WTC11 (cell line): ENCODE data around the gene ZNF747. TPM values are rescaled to one million over a fixed set of nuclear protein-coding genes. Genes with fewer than 3 reads are reported as not detected.

ENCODE experiments used
- CBFB ChIP-seq: sonication (generic); formaldehyde crosslinking; IDR thresholded peaks from 2 replicates; pipeline ENCODE4 v1.8.1; 2022; ENCODE audit warnings: mild to moderate bottlenecking, low read depth, missing genetic modification reagents
- ELF4 ChIP-seq: sonication (generic); formaldehyde crosslinking; IDR thresholded peaks from 2 replicates; pipeline ENCODE4 v1.8.1; 2022; ENCODE audit warnings: low read depth, mild to moderate bottlenecking, moderate library complexity, missing genetic modification reagents
- ETV6 ChIP-seq: sonication (generic); formaldehyde crosslinking; IDR thresholded peaks from 2 replicates; pipeline ENCODE4 v1.8.1; 2022; ENCODE audit warnings: mild to moderate bottlenecking, missing genetic modification reagents
- FOXJ3 ChIP-seq: sonication (generic); formaldehyde crosslinking; IDR thresholded peaks from 2 replicates; pipeline ENCODE4 v1.9.0; 2021; ENCODE audit warnings: missing genetic modification reagents, mild to moderate bottlenecking, borderline replicate concordance
- GABPB1 ChIP-seq: sonication (generic); formaldehyde crosslinking; IDR thresholded peaks from 2 replicates; pipeline ENCODE4 v1.8.1; 2023; ENCODE audit warnings: mild to moderate bottlenecking, missing genetic modification reagents
- GRHL2 ChIP-seq: fragments of 250-450 bp; sonication (Bioruptor Pico); IDR thresholded peaks from 2 replicates; pipeline ENCODE4 v1.8.0; 2022; ENCODE audit warnings: mild to moderate bottlenecking, moderate library complexity; ENCODE audit not compliant: insufficient replicate concordance, severe bottlenecking
- GTF2I ChIP-seq: fragments of 250-450 bp; sonication (Bioruptor Pico); conservative IDR thresholded peaks from 2 replicates; pipeline ENCODE4 v1.4.0; 2021; ENCODE audit warnings: mild to moderate bottlenecking
- MYBL2 ChIP-seq: sonication (generic); formaldehyde crosslinking; IDR thresholded peaks from 2 replicates; pipeline ENCODE4 v1.8.1; 2023; ENCODE audit warnings: mild to moderate bottlenecking, moderate library complexity, missing genetic modification reagents
- OVOL2 ChIP-seq: fragments of 250-450 bp; sonication (Bioruptor Pico); IDR thresholded peaks from 2 replicates; pipeline ENCODE4 v1.9.0; 2021; ENCODE audit warnings: mild to moderate bottlenecking, borderline replicate concordance
- RORB ChIP-seq: fragments of 250-450 bp; sonication (Bioruptor Pico); IDR thresholded peaks from 2 replicates; pipeline ENCODE4 v1.9.0; 2021; ENCODE audit warnings: mild to moderate bottlenecking
- SMAD4 ChIP-seq: sonication (generic); formaldehyde crosslinking; IDR thresholded peaks from 2 replicates; pipeline ENCODE4 v1.8.0; 2022; ENCODE audit warnings: mild to moderate bottlenecking, missing genetic modification reagents
- TEAD4 ChIP-seq: sonication (generic); formaldehyde crosslinking; IDR thresholded peaks from 2 replicates; pipeline ENCODE4 v1.8.0; 2022; ENCODE audit warnings: mild to moderate bottlenecking, missing genetic modification reagents
- TP53 ChIP-seq: sonication (generic); formaldehyde crosslinking; IDR thresholded peaks from 2 replicates; pipeline ENCODE4 v1.8.1; 2023; ENCODE audit warnings: mild to moderate bottlenecking, missing genetic modification reagents
- ZNF416 ChIP-seq: fragments of 250-450 bp; sonication (Bioruptor Pico); IDR thresholded peaks from 2 replicates; pipeline ENCODE4 v1.9.0; 2021; ENCODE audit warnings: mild to moderate bottlenecking, inconsistent platforms
- total RNA-seq: library from RNA; stranded (reverse); gene quantifications from 3 replicates; pipeline ENCODE4 v1.2.3, GENCODE V29; 2021
- TF ChIP-seq, protein P1 (sequence below): sonication (generic); formaldehyde crosslinking; IDR thresholded peaks from 2 replicates; pipeline ENCODE4 v1.8.1; 2022; ENCODE audit warnings: low read depth, missing genetic modification reagents, borderline replicate concordance
- TF ChIP-seq, protein P2 (sequence below): sonication (generic); formaldehyde crosslinking; IDR thresholded peaks from 2 replicates; pipeline ENCODE4 v1.8.0; 2023; ENCODE audit warnings: mild to moderate bottlenecking, missing genetic modification reagents
- TF ChIP-seq, protein P3 (sequence below): sonication (generic); formaldehyde crosslinking; IDR thresholded peaks from 2 replicates; pipeline ENCODE4 v1.8.1; 2023; ENCODE audit warnings: mild to moderate bottlenecking, missing genetic modification reagents
- TF ChIP-seq, protein P4 (sequence below): sonication (generic); formaldehyde crosslinking; conservative IDR thresholded peaks from 2 replicates; pipeline ENCODE4 v1.8.1; 2022; ENCODE audit warnings: mild to moderate bottlenecking, missing genetic modification reagents
- TF ChIP-seq, protein P5 (sequence below): sonication (generic); formaldehyde crosslinking; IDR thresholded peaks from 2 replicates; pipeline ENCODE4 v1.8.1; 2022; ENCODE audit warnings: mild to moderate bottlenecking, missing genetic modification reagents, moderate library complexity, borderline replicate concordance
- TF ChIP-seq, protein P6 (sequence below): sonication (generic); formaldehyde crosslinking; IDR thresholded peaks from 2 replicates; pipeline ENCODE4 v1.8.0; 2022; ENCODE audit warnings: mild to moderate bottlenecking, missing genetic modification reagents
- TF ChIP-seq, protein P7 (sequence below): fragments of 250-450 bp; sonication (Bioruptor Pico); IDR thresholded peaks from 2 replicates; pipeline ENCODE4 v1.9.0; 2021; ENCODE audit warnings: mild to moderate bottlenecking, borderline replicate concordance
- TF ChIP-seq, protein P8 (sequence below): sonication (generic); formaldehyde crosslinking; IDR thresholded peaks from 2 replicates; pipeline ENCODE4 v1.8.1; 2023; ENCODE audit warnings: mild to moderate bottlenecking, missing genetic modification reagents, moderate library complexity

Gene ZNF747
- total RNA-seq, 1 experiment from 2014 or later, result 11.3 TPM

DNA sequence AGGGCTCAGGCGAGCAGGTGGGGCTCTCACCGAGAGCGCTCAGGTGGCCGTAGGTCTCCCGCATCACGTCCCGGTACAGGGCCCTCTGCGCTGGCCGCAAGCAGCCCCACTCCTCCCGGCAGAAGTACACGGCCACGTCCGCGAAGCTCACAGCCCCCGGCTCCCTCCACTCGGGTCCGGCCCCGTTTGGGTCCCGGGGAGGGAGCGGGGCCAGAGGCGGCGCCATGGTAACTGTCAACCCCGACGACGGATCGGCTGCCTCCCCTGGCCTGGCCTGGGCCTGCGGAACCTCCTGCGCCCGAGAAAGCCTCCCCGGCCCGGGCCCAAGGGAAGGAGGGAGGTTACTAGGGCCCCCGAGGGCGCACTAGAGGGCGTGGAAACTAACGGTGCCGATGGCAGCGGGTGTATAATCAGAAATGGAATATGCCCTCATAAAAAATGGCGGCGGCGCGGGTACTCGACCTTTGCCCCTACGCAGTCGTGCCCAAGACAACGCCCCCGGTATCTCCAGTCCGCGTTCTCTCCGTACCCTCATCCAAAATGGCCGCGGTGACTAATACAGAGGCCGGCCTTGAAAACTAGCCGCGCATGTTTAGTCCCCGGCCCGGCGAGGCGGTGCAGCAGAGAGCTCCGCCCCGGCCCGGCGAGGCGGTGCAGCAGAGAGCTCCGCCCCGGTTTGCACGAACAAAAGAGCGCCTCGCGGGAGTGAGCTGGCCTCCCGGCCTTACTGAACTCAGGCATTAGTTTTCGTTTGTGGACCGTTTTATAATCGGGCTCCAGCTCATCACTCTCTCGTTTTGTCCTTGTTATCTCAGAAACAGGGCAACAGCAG is 23.5 kb upstream of the ZNF747 start, which contains the start of gene ZNF764 (continued):
- TF ChIP-seq, protein P1, sequence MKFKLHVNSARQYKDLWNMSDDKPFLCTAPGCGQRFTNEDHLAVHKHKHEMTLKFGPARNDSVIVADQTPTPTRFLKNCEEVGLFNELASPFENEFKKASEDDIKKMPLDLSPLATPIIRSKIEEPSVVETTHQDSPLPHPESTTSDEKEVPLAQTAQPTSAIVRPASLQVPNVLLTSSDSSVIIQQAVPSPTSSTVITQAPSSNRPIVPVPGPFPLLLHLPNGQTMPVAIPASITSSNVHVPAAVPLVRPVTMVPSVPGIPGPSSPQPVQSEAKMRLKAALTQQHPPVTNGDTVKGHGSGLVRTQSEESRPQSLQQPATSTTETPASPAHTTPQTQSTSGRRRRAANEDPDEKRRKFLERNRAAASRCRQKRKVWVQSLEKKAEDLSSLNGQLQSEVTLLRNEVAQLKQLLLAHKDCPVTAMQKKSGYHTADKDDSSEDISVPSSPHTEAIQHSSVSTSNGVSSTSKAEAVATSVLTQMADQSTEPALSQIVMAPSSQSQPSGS (CRISPR knock-in tag), result 0 out of 2 replicates have a peak, but pooled peaks have one; percentile 37
- no peak for TF ChIP-seq GTF2I (CRISPR knock-in tag)
- no peak for TF ChIP-seq CBFB (CRISPR knock-in tag)
- no peak for TF ChIP-seq MYBL2 (CRISPR knock-in tag)
- TF ChIP-seq, protein P2, sequence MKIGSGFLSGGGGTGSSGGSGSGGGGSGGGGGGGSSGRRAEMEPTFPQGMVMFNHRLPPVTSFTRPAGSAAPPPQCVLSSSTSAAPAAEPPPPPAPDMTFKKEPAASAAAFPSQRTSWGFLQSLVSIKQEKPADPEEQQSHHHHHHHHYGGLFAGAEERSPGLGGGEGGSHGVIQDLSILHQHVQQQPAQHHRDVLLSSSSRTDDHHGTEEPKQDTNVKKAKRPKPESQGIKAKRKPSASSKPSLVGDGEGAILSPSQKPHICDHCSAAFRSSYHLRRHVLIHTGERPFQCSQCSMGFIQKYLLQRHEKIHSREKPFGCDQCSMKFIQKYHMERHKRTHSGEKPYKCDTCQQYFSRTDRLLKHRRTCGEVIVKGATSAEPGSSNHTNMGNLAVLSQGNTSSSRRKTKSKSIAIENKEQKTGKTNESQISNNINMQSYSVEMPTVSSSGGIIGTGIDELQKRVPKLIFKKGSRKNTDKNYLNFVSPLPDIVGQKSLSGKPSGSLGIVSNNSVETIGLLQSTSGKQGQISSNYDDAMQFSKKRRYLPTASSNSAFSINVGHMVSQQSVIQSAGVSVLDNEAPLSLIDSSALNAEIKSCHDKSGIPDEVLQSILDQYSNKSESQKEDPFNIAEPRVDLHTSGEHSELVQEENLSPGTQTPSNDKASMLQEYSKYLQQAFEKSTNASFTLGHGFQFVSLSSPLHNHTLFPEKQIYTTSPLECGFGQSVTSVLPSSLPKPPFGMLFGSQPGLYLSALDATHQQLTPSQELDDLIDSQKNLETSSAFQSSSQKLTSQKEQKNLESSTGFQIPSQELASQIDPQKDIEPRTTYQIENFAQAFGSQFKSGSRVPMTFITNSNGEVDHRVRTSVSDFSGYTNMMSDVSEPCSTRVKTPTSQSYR (CRISPR knock-in tag), result peak; percentile 33; the same call in 1 of the 2 replicates
- TF ChIP-seq SMAD4 (CRISPR knock-in tag), result no peak
- no peak for TF ChIP-seq TEAD4
- TF ChIP-seq TP53, result no peak
- TF ChIP-seq ETV6, result peak; percentile 62
- TF ChIP-seq, protein P3, sequence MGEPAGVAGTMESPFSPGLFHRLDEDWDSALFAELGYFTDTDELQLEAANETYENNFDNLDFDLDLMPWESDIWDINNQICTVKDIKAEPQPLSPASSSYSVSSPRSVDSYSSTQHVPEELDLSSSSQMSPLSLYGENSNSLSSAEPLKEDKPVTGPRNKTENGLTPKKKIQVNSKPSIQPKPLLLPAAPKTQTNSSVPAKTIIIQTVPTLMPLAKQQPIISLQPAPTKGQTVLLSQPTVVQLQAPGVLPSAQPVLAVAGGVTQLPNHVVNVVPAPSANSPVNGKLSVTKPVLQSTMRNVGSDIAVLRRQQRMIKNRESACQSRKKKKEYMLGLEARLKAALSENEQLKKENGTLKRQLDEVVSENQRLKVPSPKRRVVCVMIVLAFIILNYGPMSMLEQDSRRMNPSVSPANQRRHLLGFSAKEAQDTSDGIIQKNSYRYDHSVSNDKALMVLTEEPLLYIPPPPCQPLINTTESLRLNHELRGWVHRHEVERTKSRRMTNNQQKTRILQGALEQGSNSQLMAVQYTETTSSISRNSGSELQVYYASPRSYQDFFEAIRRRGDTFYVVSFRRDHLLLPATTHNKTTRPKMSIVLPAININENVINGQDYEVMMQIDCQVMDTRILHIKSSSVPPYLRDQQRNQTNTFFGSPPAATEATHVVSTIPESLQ (CRISPR knock-in tag), result no peak
- TF ChIP-seq, protein P4, sequence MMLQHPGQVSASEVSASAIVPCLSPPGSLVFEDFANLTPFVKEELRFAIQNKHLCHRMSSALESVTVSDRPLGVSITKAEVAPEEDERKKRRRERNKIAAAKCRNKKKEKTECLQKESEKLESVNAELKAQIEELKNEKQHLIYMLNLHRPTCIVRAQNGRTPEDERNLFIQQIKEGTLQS (CRISPR knock-in tag), result no peak
- no peak for TF ChIP-seq FOXJ3
- TF ChIP-seq, protein P5, sequence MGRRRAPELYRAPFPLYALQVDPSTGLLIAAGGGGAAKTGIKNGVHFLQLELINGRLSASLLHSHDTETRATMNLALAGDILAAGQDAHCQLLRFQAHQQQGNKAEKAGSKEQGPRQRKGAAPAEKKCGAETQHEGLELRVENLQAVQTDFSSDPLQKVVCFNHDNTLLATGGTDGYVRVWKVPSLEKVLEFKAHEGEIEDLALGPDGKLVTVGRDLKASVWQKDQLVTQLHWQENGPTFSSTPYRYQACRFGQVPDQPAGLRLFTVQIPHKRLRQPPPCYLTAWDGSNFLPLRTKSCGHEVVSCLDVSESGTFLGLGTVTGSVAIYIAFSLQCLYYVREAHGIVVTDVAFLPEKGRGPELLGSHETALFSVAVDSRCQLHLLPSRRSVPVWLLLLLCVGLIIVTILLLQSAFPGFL (CRISPR knock-in tag), result no peak
- TF ChIP-seq, protein P6, sequence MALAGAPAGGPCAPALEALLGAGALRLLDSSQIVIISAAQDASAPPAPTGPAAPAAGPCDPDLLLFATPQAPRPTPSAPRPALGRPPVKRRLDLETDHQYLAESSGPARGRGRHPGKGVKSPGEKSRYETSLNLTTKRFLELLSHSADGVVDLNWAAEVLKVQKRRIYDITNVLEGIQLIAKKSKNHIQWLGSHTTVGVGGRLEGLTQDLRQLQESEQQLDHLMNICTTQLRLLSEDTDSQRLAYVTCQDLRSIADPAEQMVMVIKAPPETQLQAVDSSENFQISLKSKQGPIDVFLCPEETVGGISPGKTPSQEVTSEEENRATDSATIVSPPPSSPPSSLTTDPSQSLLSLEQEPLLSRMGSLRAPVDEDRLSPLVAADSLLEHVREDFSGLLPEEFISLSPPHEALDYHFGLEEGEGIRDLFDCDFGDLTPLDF (CRISPR knock-in tag), result no peak
- no peak for TF ChIP-seq ELF4 (CRISPR knock-in tag)
- TF ChIP-seq GRHL2 (CRISPR knock-in tag), result no peak
- TF ChIP-seq GABPB1 (CRISPR knock-in tag), result no peak; the same call in 1 of the 2 replicates
- TF ChIP-seq, protein P7, sequence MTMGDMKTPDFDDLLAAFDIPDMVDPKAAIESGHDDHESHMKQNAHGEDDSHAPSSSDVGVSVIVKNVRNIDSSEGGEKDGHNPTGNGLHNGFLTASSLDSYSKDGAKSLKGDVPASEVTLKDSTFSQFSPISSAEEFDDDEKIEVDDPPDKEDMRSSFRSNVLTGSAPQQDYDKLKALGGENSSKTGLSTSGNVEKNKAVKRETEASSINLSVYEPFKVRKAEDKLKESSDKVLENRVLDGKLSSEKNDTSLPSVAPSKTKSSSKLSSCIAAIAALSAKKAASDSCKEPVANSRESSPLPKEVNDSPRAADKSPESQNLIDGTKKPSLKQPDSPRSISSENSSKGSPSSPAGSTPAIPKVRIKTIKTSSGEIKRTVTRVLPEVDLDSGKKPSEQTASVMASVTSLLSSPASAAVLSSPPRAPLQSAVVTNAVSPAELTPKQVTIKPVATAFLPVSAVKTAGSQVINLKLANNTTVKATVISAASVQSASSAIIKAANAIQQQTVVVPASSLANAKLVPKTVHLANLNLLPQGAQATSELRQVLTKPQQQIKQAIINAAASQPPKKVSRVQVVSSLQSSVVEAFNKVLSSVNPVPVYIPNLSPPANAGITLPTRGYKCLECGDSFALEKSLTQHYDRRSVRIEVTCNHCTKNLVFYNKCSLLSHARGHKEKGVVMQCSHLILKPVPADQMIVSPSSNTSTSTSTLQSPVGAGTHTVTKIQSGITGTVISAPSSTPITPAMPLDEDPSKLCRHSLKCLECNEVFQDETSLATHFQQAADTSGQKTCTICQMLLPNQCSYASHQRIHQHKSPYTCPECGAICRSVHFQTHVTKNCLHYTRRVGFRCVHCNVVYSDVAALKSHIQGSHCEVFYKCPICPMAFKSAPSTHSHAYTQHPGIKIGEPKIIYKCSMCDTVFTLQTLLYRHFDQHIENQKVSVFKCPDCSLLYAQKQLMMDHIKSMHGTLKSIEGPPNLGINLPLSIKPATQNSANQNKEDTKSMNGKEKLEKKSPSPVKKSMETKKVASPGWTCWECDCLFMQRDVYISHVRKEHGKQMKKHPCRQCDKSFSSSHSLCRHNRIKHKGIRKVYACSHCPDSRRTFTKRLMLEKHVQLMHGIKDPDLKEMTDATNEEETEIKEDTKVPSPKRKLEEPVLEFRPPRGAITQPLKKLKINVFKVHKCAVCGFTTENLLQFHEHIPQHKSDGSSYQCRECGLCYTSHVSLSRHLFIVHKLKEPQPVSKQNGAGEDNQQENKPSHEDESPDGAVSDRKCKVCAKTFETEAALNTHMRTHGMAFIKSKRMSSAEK, result no peak
- TF ChIP-seq, protein P8, sequence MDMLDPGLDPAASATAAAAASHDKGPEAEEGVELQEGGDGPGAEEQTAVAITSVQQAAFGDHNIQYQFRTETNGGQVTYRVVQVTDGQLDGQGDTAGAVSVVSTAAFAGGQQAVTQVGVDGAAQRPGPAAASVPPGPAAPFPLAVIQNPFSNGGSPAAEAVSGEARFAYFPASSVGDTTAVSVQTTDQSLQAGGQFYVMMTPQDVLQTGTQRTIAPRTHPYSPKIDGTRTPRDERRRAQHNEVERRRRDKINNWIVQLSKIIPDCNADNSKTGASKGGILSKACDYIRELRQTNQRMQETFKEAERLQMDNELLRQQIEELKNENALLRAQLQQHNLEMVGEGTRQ, result no peak; the same call in 1 of the 2 replicates
- TF ChIP-seq RORB (CRISPR knock-in tag), result no peak
- no peak for TF ChIP-seq ZNF416 (CRISPR knock-in tag)
- no peak for TF ChIP-seq OVOL2 (CRISPR knock-in tag)
